Uterus (tissue), 2 donors: ENCODE measurements around the gene SLC44A1.

Experiments
- CTCF ChIP-seq, 4 experiments: fragments of 200-600 bp in 2 of 4; fragments of 450-650 bp in 2 of 4; sonication (generic) in 2 of 4; IDR thresholded peaks; one replicate each; pipeline ENCODE4 v1.5.1; 2016 to 2019; ENCODE audit warnings: antibody characterized with exemption in 4 of 4, mild to moderate bottlenecking in 2 of 4, moderate library complexity in 1 of 4
- POLR2A ChIP-seq, 2 donors: fragments of 450-650 bp; IDR thresholded peaks; one replicate each; pipeline ENCODE4 v1.6.1; 2016; ENCODE audit warnings: antibody characterized with exemption in 2 of 2, mild to moderate bottlenecking in 1 of 2, moderate library complexity in 1 of 2

- TF ChIP-seq POLR2A (IDR thresholded peaks at IDR 0.05) (no peak), CTCF (IDR thresholded peaks at IDR 0.05) (no peak)
These were observed 31.5 kb downstream of the SLC44A1 start for GRCh38 chr9:105275938-105276337.
